HG03064 (cell line): Measurements from ENCODE around the gene UGT2B15.
"Not testable (repeated sequence)": the region's sequence is repeated elsewhere in the genome, so short reads cannot be mapped to it uniquely, and the experiment has no call there.

ENCODE experiments used
- ATAC-seq: cut with Tn5 transposase; IDR thresholded peaks from one replicate; pipeline ENCODE4 v1.9.1; 2021; ENCODE audit warnings: low read depth; ENCODE audit not compliant: unreplicated experiment

The UGT2B15 gene

GRCh38 chr4:68670479-68670939 is at the start of gene UGT2B15:
UGT2B15 (minus strand) TSS chr4:68670652; CDS start chr4:68670618, 34 bp downstream.
- ATAC-seq, result not testable (repeated sequence)

DNA sequence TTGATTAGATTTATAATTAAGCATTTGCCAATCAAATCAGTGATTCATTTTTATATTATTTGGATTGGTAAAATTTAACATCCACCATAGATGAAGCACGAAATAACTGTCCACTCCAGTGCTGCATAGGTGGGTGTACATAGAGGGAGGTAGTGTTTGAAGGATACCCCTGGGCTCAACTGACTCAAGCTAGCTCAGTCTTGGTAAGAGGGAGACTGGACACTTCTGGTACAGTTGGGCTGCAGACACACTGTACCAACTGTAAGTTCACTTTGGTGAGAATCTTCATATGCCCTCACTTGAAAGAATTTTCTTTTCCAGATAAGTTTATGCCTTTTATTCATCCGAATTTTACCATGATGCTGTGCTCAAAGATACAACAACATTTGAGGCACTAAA is 48.6 kb upstream of the UGT2B15 start:
- no peak for ATAC-seq

GRCh38 chr4:68718447-68719074 is 48.1 kb upstream of the UGT2B15 start:
- ATAC-seq, result peak; percentile 52

GRCh38 chr4:68717999-68718398 is 47.5 kb upstream of the UGT2B15 start:
- peak; percentile 89 for ATAC-seq

DNA sequence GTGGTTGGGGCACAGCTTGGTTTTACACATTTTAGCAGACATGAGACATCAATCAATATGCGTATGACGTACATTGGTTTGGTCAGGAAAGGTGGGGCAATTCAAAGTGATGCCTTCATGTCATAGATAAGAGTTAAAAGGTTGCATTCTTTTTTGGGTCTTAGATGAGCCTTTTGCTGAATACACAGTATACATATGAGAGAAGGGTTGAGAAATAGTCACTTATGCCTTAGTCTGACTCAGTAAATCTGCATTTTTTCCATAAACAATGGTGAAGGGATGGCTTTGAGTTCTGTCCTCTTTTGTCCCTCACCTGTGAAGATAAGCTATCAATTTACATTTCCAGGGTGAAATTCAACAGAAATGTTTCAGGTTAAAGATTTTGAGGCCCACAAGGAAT is 43.9 kb upstream of the UGT2B15 start:
- ATAC-seq, result no peak

GRCh38 chr4:68712207-68712606 is 41.8 kb upstream of the UGT2B15 start:
- no peak for ATAC-seq

- no peak for ATAC-seq
These were observed 38.1 kb upstream of the UGT2B15 start for GRCh38 chr4:68708566-68708965.

DNA sequence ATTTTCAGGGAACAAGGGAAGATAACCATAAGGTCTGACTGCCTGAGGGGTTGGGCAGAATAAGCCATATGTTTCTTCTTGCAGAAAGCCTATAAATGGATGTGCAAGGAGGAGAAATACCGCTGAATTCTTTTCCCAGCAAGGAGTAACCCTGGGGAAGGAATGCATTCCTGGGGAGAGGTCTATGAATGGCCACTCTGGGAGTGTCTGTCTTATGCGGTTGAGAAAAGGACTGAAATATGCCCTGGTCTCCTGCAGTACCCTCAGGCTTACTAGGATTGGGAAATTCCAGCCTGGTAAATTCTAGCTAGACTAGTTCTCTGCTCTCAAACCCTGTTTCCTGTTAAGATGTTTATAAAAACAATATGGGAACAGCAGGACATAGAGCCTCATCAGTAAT is 32.7 kb upstream of the UGT2B15 start:
- ATAC-seq, result not testable (repeated sequence)

- no peak for ATAC-seq
These were observed 29.7 kb upstream of the UGT2B15 start for GRCh38 chr4:68700152-68700551.

DNA sequence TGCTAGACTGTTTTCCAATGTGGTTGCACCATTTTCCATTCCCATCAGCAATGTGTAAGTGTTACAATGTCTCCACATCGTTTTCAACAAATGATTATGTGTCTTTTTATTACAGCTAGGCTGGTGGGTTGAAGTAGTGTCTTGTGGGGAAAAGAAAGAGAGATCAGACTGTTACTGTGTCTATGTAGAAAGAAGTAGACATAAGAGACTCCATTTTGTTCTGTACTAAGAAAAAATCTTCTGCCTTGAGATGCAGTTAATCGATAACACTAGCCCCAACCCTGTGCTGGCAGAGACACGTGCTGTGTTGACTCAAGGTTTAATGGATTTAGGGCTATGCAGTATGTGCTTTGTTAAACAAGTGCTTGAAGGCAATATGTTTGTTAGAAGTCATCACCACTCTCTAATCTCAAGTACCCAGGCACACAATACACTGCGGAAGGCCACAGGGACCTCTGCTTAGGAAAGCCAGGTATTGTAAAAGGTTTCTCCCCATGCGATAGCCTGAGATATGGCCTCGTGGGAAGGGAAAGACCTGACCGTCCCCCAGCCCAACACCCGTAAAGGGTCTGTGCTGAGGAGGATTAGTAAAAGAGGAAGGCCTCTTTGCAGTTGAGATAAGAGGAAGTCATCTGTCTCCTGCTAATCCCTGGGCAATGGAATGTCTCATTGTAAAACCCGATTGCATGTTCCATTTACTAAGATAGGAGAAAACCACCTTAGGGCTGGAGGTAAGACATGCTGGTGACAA is 23.0 kb upstream of the UGT2B15 start:
- ATAC-seq, result no peak

DNA sequence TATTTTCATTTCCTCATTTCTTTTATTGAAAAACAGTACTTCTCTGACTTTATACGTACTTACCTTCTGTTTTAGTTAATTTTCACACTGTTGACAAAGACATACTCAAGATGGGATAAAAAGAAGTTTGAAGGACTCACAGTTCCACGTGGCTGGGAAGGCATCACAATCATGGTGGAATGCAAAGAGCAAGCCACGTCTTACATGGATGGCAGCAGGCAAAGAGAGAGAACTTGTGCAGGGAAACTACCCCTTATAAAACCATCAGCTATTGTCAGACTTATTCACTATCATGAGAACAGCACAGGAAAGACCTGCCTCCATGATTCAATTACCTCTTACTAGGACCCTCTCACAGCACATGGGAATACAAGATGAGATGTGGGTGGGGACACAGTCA is 20.7 kb upstream of the UGT2B15 start:
- ATAC-seq, result no peak

- ATAC-seq, result no peak
These were observed 12.6 kb upstream of the UGT2B15 start for GRCh38 chr4:68683034-68683433.

GRCh38 chr4:68681298-68681697 is 10.8 kb upstream of the UGT2B15 start:
- not testable (repeated sequence) for ATAC-seq

- ATAC-seq, result no peak
These were observed 2.7 kb upstream of the UGT2B15 start for GRCh38 chr4:68673143-68673542.

- ATAC-seq, result not testable (repeated sequence)
These were observed 765 bp upstream of the UGT2B15 start for GRCh38 chr4:68671217-68671616.

DNA sequence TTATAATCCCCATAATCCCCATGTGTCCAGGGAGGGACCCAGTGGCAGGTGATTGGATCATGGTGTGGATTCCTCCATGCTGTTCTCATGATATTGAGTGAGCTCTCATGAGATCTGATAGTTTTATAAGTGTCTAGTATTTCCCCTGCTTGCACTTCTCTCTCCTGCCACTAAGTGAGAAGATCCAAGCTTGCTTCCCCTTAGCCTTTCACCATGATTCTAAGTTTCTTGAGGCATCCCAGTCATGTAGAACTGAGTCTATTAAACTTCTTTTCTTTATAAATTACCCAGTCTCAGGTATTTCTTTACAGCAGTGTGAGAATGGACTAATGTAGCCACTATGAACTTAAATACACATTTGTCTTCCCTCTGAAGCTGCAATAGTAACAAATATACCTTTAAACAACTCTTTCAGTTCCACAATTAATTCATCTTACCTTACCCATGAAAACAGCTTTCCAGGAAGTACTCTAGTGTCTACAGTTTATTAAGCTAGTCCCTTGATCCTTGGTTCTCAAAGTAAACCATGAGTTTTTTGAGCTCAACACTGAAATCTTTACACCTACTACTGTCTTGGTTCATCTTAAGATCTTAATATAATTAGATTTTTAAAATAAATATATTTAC is 1.8 kb downstream of the UGT2B15 start:
- not testable (repeated sequence) for ATAC-seq

DNA sequence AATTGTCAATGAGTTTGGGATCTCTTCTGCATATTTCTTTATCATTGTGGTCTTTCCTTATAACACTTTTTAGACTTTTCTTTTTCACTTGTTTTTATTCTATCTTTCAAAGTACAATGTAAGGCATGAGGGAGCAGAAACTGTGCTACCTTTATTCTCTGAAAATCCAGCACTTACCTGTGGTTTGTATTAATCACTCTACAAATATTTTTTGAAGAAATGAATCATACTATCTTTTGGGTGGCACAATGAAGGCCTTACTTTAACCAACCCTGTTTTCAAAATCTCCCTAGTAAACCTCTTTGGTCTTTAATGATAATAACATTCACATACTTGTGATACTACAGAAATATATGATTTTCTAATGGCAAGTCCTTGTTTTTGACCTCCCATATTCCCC is 2.9 kb downstream of the UGT2B15 start:
- ATAC-seq, result not testable (repeated sequence)

- ATAC-seq, result not testable (repeated sequence)
These were observed 5.7 kb downstream of the UGT2B15 start for GRCh38 chr4:68664721-68665120.

DNA sequence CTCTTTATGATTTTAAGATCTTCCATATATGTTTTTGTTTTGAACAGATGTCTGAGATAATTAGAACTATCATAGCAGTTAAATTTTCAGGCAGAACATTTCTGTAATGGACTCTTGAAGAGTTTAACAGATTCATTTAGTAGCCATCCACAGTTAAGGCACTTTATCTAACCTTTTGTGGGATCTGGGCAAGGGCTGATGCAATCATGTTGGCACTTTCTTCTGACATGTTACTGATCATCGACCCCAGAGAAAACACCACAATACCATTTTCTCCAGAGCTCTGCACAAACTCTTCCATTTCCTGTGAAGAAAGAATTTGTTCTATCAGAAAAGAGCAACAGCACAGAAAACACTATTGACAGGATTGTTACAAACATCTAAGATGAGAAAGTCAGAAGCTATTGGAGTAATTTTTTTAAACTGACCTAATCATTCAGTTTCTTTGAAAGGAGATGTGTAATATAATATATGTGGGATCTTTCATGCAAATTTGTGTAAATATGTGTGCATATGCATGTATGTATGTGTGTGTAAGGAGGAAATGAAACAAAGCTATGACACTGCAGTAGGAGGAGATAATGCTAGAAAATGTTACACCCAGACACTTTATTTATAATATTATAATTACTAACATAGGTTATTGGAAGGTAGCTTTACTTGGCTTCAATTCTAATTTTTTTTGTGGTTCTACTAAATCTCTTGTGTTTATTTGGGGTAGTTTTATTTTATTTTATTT is 7.4 kb downstream of the UGT2B15 start:
- ATAC-seq, result not testable (repeated sequence)

GRCh38 chr4:68658672-68659071 is 11.8 kb downstream of the UGT2B15 start:
- no peak for ATAC-seq
